PFSK-1 (cell line): ENCODE measurements around the gene ZNF281.

ENCODE experiments used
- FOXP2 ChIP-seq: optimal IDR thresholded peaks from 2 replicates; pipeline ENCODE3; 2011; ENCODE audit warnings: borderline replicate concordance, control low read depth, inconsistent platforms; ENCODE audit not compliant: insufficient read depth; ENCODE audit errors: extremely low read length, extremely low read depth
- POLR2AphosphoS5 ChIP-seq: IDR thresholded peaks from 2 replicates; pipeline ENCODE4 v1.6.1; 2012; ENCODE audit warnings: low read depth, mild to moderate bottlenecking, control low read depth, low read length, moderate library complexity
- SIN3A ChIP-seq: IDR thresholded peaks from 2 replicates; pipeline ENCODE4 v1.6.1; 2012; ENCODE audit warnings: mild to moderate bottlenecking, low read length, moderate library complexity, borderline replicate concordance; ENCODE audit not compliant: insufficient read depth
- TAF1 ChIP-seq: IDR thresholded peaks from 2 replicates; pipeline ENCODE4 v1.6.1; 2012; ENCODE audit warnings: low read length, control low read depth, borderline replicate concordance; ENCODE audit not compliant: insufficient read depth
- TF ChIP-seq, protein P1 (sequence below), 2 experiments: IDR thresholded peaks; 2 replicates each; pipeline versions ENCODE4 v1.6.1 to v1.8.0; 2011 to 2012; ENCODE audit warnings: low read depth in 2 of 2, low read length in 2 of 2, control low read depth in 1 of 2, inconsistent platforms in 1 of 2, mild to moderate bottlenecking in 1 of 2, moderate library complexity in 1 of 2; ENCODE audit not compliant: insufficient read depth in 1 of 2

Gene ZNF281

DNA sequence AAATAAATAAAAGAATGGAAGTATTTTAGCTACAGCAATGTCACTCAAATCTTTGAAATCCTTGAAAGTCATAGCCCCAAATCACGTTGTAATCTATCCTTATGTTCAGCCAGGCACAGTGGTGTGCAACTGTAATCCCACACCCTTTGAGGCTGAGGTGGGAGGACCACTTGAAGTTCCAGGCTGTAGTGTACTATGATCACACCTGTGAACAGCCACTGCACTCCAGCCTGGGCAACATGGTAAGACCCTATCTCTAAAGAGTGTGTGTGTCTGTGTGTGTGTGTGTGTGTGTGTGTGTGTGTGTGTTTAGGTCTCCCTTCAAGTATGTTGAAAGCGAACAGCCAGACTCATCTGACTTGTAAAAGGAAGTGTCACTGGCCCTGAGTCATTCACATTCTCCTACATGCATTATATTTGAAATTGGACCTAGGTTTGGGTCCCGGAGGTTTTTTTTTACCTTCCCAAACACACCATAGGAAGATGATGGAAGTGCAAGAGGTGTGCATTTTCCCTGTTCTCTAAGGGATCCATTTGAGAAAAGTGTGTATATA is 50.1 kb downstream of the ZNF281 start:
- TF ChIP-seq SIN3A = no peak
- TF ChIP-seq POLR2AphosphoS5 = no peak
- TF ChIP-seq, protein P1, sequence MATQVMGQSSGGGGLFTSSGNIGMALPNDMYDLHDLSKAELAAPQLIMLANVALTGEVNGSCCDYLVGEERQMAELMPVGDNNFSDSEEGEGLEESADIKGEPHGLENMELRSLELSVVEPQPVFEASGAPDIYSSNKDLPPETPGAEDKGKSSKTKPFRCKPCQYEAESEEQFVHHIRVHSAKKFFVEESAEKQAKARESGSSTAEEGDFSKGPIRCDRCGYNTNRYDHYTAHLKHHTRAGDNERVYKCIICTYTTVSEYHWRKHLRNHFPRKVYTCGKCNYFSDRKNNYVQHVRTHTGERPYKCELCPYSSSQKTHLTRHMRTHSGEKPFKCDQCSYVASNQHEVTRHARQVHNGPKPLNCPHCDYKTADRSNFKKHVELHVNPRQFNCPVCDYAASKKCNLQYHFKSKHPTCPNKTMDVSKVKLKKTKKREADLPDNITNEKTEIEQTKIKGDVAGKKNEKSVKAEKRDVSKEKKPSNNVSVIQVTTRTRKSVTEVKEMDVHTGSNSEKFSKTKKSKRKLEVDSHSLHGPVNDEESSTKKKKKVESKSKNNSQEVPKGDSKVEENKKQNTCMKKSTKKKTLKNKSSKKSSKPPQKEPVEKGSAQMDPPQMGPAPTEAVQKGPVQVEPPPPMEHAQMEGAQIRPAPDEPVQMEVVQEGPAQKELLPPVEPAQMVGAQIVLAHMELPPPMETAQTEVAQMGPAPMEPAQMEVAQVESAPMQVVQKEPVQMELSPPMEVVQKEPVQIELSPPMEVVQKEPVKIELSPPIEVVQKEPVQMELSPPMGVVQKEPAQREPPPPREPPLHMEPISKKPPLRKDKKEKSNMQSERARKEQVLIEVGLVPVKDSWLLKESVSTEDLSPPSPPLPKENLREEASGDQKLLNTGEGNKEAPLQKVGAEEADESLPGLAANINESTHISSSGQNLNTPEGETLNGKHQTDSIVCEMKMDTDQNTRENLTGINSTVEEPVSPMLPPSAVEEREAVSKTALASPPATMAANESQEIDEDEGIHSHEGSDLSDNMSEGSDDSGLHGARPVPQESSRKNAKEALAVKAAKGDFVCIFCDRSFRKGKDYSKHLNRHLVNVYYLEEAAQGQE (IDR thresholded peaks at IDR 0.05; ENCODE audit: insufficient read depth in 1 of 2, low read depth in 2 of 2, low read length in 2 of 2) = no peak
- no peak for TF ChIP-seq TAF1
- TF ChIP-seq FOXP2 = no peak

DNA sequence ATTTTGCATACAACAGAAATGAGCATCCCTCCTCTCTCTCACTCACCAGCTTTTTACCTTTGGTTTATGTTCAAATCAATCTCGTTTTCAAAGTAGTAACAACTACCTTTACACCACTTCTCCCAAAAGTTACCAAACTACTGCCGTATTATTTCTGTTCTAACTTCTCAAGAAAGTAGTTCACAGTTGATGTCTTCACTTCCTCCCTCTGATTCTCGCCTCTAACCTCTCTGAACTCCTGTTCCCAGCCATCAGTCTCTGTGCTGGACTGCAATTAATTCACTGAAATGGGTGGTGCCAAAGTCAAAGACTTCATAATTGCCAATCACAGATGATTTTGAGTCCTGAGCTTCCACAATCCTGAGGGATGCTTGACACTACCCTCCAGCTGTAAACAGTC is 54.0 kb downstream of the ZNF281 start:
- TF ChIP-seq SIN3A (no peak), TAF1 (no peak), FOXP2 (no peak)
- TF ChIP-seq, protein P1 (IDR thresholded peaks at IDR 0.05; ENCODE audit: insufficient read depth in 1 of 2, low read depth in 2 of 2, low read length in 2 of 2) = no peak
